ENCODE measurements around the gene PPP1R37.

PPP1R37 gene

DNA sequence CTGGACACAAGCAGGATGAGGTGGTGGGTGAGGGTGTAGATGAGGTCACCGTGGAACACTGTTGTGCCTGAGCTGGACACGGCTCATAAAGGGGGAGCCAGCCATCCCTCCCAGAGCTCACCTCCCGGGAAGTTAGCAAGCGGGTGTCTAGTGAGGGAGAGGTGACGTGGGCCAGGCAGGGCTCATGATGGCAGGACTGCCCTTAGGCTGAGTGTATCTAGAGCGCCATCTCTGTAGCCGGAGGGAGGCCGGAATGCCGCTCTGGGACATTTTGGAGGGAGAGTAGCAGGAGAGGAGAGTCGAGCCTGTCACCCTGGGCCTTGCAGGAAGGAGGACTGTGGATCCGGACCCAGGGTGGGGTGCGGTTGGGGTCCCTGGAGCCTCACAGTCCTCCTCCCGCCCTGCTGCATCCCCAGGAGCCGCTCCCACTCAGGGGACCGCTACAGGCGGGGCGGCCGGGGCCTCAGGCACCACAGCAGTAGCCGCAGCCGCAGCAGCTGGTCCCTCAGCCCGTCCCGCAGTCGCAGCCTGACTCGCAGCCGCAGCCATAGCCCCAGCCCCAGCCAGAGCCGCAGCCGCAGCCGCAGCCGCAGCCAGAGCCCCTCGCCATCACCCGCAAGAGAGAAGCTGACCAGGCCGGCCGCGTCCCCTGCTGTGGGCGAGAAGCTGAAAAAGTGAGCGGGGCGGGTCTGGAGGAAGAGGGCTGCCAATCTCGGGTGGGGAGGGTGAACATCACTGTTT lies 25.9 kb upstream of the PPP1R37 start:
- TF ChIP-seq ESRRG (CRISPR knock-in tag; IDR thresholded peaks at IDR 0.05), result no peak
- ATAC-seq, result no peak

DNA sequence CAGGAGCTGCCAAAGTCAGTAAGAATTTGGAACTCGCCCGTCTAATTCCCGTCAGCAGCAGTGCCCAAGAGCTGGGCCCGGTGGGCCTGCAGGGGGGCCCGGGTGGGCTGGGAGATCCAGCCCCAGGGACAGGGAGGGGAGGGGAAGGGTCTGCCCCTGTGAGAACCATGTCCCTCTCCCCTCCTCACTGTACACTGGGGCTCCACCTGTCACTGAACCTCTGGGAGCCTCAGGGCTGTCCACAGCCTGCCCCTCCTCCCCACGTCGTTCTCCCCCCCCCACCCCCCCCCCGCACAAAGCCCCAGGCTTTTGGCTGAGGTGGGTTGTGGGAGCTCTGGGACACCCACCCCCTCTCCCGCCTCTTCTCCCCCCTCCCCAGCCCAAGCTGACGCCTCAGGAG lies 24.9 kb upstream of the PPP1R37 start:
- TF ChIP-seq ZC3H10 (CRISPR knock-in tag; IDR thresholded peaks at IDR 0.05) (no peak), ESRRG (CRISPR knock-in tag; IDR thresholded peaks at IDR 0.05) (no peak), ZNF70 (CRISPR knock-in tag; IDR thresholded peaks at IDR 0.05) (no peak), ZNF565 (CRISPR knock-in tag; conservative IDR thresholded peaks at IDR 0.05; ENCODE audit: low read depth) (no peak), ZFP30 (CRISPR knock-in tag; IDR thresholded peaks at IDR 0.05) (no peak)
- TF ChIP-seq, protein P1, sequence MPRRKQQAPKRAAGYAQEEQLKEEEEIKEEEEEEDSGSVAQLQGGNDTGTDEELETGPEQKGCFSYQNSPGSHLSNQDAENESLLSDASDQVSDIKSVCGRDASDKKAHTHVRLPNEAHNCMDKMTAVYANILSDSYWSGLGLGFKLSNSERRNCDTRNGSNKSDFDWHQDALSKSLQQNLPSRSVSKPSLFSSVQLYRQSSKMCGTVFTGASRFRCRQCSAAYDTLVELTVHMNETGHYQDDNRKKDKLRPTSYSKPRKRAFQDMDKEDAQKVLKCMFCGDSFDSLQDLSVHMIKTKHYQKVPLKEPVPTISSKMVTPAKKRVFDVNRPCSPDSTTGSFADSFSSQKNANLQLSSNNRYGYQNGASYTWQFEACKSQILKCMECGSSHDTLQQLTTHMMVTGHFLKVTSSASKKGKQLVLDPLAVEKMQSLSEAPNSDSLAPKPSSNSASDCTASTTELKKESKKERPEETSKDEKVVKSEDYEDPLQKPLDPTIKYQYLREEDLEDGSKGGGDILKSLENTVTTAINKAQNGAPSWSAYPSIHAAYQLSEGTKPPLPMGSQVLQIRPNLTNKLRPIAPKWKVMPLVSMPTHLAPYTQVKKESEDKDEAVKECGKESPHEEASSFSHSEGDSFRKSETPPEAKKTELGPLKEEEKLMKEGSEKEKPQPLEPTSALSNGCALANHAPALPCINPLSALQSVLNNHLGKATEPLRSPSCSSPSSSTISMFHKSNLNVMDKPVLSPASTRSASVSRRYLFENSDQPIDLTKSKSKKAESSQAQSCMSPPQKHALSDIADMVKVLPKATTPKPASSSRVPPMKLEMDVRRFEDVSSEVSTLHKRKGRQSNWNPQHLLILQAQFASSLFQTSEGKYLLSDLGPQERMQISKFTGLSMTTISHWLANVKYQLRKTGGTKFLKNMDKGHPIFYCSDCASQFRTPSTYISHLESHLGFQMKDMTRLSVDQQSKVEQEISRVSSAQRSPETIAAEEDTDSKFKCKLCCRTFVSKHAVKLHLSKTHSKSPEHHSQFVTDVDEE (CRISPR knock-in tag; IDR thresholded peaks at IDR 0.05), result no peak
- ATAC-seq, result no peak

DNA sequence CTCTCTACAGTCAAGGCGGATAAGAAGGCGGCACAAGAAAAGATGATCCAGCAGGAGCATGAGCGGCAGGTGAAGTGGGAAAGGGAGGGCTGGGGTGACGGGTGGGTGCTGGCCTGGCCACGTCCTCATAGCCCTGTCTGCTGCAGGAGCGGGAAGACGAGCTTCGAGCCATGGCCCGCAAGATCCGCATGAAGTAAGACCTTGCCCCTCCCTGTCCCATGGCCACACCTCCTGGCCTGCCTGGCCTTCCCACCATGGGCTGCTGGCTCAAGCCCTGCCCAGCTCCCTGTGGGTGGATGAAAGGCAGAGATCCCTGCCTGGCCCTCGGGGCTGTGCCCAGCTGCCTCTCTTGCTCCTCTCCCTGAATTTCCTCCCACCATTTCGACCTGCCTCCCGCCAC lies 23.9 kb upstream of the PPP1R37 start:
- ATAC-seq, result peak; percentile 52
- TF ChIP-seq, protein P2, sequence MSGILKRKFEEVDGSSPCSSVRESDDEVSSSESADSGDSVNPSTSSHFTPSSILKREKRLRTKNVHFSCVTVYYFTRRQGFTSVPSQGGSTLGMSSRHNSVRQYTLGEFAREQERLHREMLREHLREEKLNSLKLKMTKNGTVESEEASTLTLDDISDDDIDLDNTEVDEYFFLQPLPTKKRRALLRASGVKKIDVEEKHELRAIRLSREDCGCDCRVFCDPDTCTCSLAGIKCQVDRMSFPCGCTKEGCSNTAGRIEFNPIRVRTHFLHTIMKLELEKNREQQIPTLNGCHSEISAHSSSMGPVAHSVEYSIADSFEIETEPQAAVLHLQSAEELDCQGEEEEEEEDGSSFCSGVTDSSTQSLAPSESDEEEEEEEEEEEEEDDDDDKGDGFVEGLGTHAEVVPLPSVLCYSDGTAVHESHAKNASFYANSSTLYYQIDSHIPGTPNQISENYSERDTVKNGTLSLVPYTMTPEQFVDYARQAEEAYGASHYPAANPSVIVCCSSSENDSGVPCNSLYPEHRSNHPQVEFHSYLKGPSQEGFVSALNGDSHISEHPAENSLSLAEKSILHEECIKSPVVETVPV (CRISPR knock-in tag; IDR thresholded peaks at IDR 0.05), result no peak
- TF ChIP-seq ZC3H10 (CRISPR knock-in tag; IDR thresholded peaks at IDR 0.05) (no peak), PPARA (CRISPR knock-in tag; IDR thresholded peaks at IDR 0.05; ENCODE audit: borderline replicate concordance) (no peak), ISL1 (CRISPR knock-in tag; IDR thresholded peaks at IDR 0.05) (no peak), CSDC2 (CRISPR knock-in tag; IDR thresholded peaks at IDR 0.05) (no peak), TOX (CRISPR knock-in tag; IDR thresholded peaks at IDR 0.05; ENCODE audit: borderline replicate concordance) (no peak), ZNF70 (CRISPR knock-in tag; IDR thresholded peaks at IDR 0.05) (no peak), ZFP3 (CRISPR knock-in tag; IDR thresholded peaks at IDR 0.05) (no peak), ZNF565 (CRISPR knock-in tag; conservative IDR thresholded peaks at IDR 0.05; ENCODE audit: low read depth) (no peak), ESRRG (CRISPR knock-in tag; IDR thresholded peaks at IDR 0.05) (no peak), TCF4 (CRISPR knock-in tag; IDR thresholded peaks at IDR 0.05; ENCODE audit: borderline replicate concordance) (no peak), OSR1 (CRISPR knock-in tag; IDR thresholded peaks at IDR 0.05) (no peak)
- TF ChIP-seq, protein P3, sequence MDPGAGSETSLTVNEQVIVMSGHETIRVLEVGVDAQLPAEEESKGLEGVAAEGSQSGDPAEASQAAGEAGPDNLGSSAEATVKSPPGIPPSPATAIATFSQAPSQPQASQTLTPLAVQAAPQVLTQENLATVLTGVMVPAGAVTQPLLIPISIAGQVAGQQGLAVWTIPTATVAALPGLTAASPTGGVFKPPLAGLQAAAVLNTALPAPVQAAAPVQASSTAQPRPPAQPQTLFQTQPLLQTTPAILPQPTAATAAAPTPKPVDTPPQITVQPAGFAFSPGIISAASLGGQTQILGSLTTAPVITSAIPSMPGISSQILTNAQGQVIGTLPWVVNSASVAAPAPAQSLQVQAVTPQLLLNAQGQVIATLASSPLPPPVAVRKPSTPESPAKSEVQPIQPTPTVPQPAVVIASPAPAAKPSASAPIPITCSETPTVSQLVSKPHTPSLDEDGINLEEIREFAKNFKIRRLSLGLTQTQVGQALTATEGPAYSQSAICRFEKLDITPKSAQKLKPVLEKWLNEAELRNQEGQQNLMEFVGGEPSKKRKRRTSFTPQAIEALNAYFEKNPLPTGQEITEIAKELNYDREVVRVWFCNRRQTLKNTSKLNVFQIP (CRISPR knock-in tag; IDR thresholded peaks at IDR 0.05; ENCODE audit: borderline replicate concordance, low read depth), result no peak

DNA sequence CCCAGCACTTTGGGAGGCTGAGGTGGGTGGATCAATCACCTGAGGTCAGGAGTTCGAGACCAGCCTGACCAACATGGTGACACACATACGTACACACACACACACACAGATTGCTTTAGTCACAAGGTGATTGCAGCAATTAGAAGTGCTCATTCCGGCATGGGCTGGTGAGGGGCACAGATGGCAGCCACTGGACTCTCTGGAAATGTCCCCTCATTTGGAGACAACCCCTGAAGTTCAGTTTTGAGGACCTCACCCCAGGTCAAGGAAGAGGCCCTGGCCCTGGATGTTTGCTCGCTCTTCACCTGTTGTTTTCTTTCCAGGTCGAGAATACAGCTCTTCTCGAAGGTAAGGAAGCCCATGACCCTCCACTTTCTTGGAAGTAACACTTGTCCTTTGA lies 22.8 kb upstream of the PPP1R37 start:
- ATAC-seq, result no peak
- TF ChIP-seq RARB (CRISPR knock-in tag; IDR thresholded peaks at IDR 0.05) (no peak), PPARA (CRISPR knock-in tag; IDR thresholded peaks at IDR 0.05; ENCODE audit: borderline replicate concordance) (no peak), CSDC2 (CRISPR knock-in tag; IDR thresholded peaks at IDR 0.05) (no peak), TOX (CRISPR knock-in tag; IDR thresholded peaks at IDR 0.05; ENCODE audit: borderline replicate concordance) (no peak)
- TF ChIP-seq, protein P4, sequence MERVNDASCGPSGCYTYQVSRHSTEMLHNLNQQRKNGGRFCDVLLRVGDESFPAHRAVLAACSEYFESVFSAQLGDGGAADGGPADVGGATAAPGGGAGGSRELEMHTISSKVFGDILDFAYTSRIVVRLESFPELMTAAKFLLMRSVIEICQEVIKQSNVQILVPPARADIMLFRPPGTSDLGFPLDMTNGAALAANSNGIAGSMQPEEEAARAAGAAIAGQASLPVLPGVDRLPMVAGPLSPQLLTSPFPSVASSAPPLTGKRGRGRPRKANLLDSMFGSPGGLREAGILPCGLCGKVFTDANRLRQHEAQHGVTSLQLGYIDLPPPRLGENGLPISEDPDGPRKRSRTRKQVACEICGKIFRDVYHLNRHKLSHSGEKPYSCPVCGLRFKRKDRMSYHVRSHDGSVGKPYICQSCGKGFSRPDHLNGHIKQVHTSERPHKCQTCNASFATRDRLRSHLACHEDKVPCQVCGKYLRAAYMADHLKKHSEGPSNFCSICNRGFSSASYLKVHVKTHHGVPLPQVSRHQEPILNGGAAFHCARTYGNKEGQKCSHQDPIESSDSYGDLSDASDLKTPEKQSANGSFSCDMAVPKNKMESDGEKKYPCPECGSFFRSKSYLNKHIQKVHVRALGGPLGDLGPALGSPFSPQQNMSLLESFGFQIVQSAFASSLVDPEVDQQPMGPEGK (CRISPR knock-in tag; IDR thresholded peaks at IDR 0.05; ENCODE audit: borderline replicate concordance), result no peak
